HepG2 (cell line): Measurements from ENCODE around the gene NFIC. TPM values are rescaled to one million over a fixed set of nuclear protein-coding genes. Genes with fewer than 3 reads are reported as not detected.
A peak's percentile ranks its signal among the peaks of the same experiment; 100 is the strongest.

Experiments
- AGO2 ChIP-seq: fragments of 200-400 bp; formaldehyde crosslinking; optimal IDR thresholded peaks from 2 replicates; pipeline ENCODE3; 2017; ENCODE audit warnings: mild to moderate bottlenecking, low read depth, low read length, moderate library complexity
- CBFB ChIP-seq: sonication (generic); formaldehyde crosslinking; IDR thresholded peaks from 2 replicates; pipeline ENCODE4 v1.4.0; 2020; ENCODE audit warnings: missing genetic modification reagents
- DNMT3B ChIP-seq: conservative IDR thresholded peaks from 2 replicates; pipeline ENCODE4 v1.6.1; 2016; ENCODE audit warnings: missing biosample characterization, control low read depth
- DPF2 ChIP-seq: sonication (generic); formaldehyde crosslinking; IDR thresholded peaks from 2 replicates; pipeline ENCODE4 v1.4.0; 2020; ENCODE audit warnings: mild to moderate bottlenecking, low read depth, missing genetic modification reagents, borderline replicate concordance
- GABPA ChIP-seq, 2 experiments: IDR thresholded peaks; 2 replicates each; pipeline ENCODE4 v1.6.1; 2011 to 2016; ENCODE audit warnings: low read depth in 2 of 2, low read length in 1 of 2, missing biosample characterization in 1 of 2, missing genetic modification characterization in 1 of 2
- GZF1 ChIP-seq: sonication (generic); formaldehyde crosslinking; IDR thresholded peaks from 2 replicates; pipeline ENCODE4 v1.5.1; 2020; ENCODE audit warnings: mild to moderate bottlenecking, missing genetic modification reagents
- KDM5B ChIP-seq: sonication (generic); formaldehyde crosslinking; IDR thresholded peaks from 2 replicates; pipeline ENCODE4 v1.4.0; 2020; ENCODE audit warnings: missing genetic modification reagents, mild to moderate bottlenecking, borderline replicate concordance
- NAIF1 ChIP-seq: sonication (generic); formaldehyde crosslinking; IDR thresholded peaks from 2 replicates; pipeline ENCODE4 v1.5.0; 2020; ENCODE audit warnings: mild to moderate bottlenecking, missing genetic modification reagents, borderline replicate concordance
- NFE2L2 ChIP-seq: fragments of 150-350 bp; IDR thresholded peaks from 2 replicates; pipeline ENCODE4 v1.6.1; 2014; ENCODE audit warnings: low read length
- RXRB ChIP-seq: IDR thresholded peaks from 2 replicates; pipeline ENCODE4 v1.6.1; 2016; ENCODE audit warnings: borderline replicate concordance, missing genetic modification reagents, missing compliant biosample characterization
- SIX4 ChIP-seq: sonication (generic); formaldehyde crosslinking; IDR thresholded peaks from 2 replicates; pipeline ENCODE4 v1.4.0; 2020; ENCODE audit warnings: missing genetic modification reagents
- SP1 ChIP-seq, 2 experiments: fragments of 450-650 bp in 1 of 2; sonication (generic) in 1 of 2; formaldehyde crosslinking in 1 of 2; IDR thresholded peaks; 2 replicates each; pipeline versions ENCODE4 v1.4.0 to v1.6.1; 2016 to 2020; ENCODE audit warnings: missing genetic modification reagents in 1 of 2
- THYN1 ChIP-seq: sonication (generic); formaldehyde crosslinking; IDR thresholded peaks from 2 replicates; pipeline ENCODE4 v1.8.1; 2023; ENCODE audit warnings: low read depth, mild to moderate bottlenecking, moderate library complexity, missing genetic modification reagents, borderline replicate concordance
- ZFP82 ChIP-seq: sonication (generic); formaldehyde crosslinking; IDR thresholded peaks from 2 replicates; pipeline ENCODE4 v1.5.1; 2020; ENCODE audit warnings: mild to moderate bottlenecking, missing genetic modification reagents, borderline replicate concordance
- ZNF3 ChIP-seq: IDR thresholded peaks from 2 replicates; pipeline ENCODE4 v1.7.0; 2017; ENCODE audit warnings: inconsistent platforms
- ZNF605 ChIP-seq: sonication (generic); formaldehyde crosslinking; IDR thresholded peaks from 2 replicates; pipeline ENCODE4 v1.8.0; 2022; ENCODE audit warnings: mild to moderate bottlenecking, missing genetic modification reagents
- ZNF724P ChIP-seq: sonication (generic); formaldehyde crosslinking; IDR thresholded peaks from 2 replicates; pipeline ENCODE4 v1.8.0; 2022; ENCODE audit warnings: missing genetic modification reagents, borderline replicate concordance
- ZNF777 ChIP-seq: sonication (generic); formaldehyde crosslinking; IDR thresholded peaks from 2 replicates; pipeline ENCODE4 v1.4.0; 2020; ENCODE audit warnings: missing genetic modification reagents
- ZNF891 ChIP-seq: sonication (generic); formaldehyde crosslinking; IDR thresholded peaks from 2 replicates; pipeline ENCODE4 v1.5.0; 2020; ENCODE audit warnings: mild to moderate bottlenecking, missing genetic modification reagents
- polyA plus RNA-seq, 8 experiments: library from polyadenylated mRNA; depleted of rRNA in 3 of 8; stranded (reverse) in 7 of 8; unstranded in 1 of 8; fragments of >200 nt; fragmentation: Illumina TruSeq in 4 of 8; extraction: Trizol in 4 of 8; gene quantifications; 2 replicates each; pipeline versions ENCODE4 v1.2.1 to v1.2.3, GENCODE V29; 2011 to 2016; ENCODE audit warnings: low read depth in 4 of 8, missing spikeins in 1 of 8, mixed read lengths in 1 of 8; ENCODE audit not compliant: insufficient read depth in 1 of 8
- total RNA-seq, 5 experiments: library from RNA; depleted of rRNA; stranded (reverse); fragments of >200 nt; fragmentation: Illumina TruSeq; extraction: Trizol; gene quantifications; 2 replicates each; pipeline ENCODE4 v1.2.3, GENCODE V29; 2016; ENCODE audit warnings: low read depth in 1 of 5
- TF ChIP-seq, protein P1 (sequence below): sonication (generic); formaldehyde crosslinking; IDR thresholded peaks from 2 replicates; pipeline ENCODE4 v1.8.0; 2022; ENCODE audit warnings: mild to moderate bottlenecking, missing genetic modification reagents, borderline replicate concordance
- TF ChIP-seq, protein P2 (sequence below): sonication (generic); formaldehyde crosslinking; IDR thresholded peaks from 2 replicates; pipeline ENCODE4 v1.4.0; 2020; ENCODE audit warnings: mild to moderate bottlenecking, missing genetic modification reagents
- TF ChIP-seq, protein P3 (sequence below): sonication (generic); formaldehyde crosslinking; IDR thresholded peaks from 2 replicates; pipeline ENCODE4 v1.9.0; 2021; ENCODE audit warnings: missing genetic modification reagents, borderline replicate concordance
- TF ChIP-seq, protein P4 (sequence below): sonication (generic); formaldehyde crosslinking; IDR thresholded peaks from 2 replicates; pipeline ENCODE4 v1.8.0; 2022; ENCODE audit warnings: missing genetic modification reagents, mild to moderate bottlenecking, moderate library complexity, borderline replicate concordance

The NFIC gene
- total and polyA plus RNA-seq, 2 of the 13 experiments (the other 11 are each of a cell fraction or from before 2014, with no cell fraction given): 1.3 to 2.5 TPM

DNA sequence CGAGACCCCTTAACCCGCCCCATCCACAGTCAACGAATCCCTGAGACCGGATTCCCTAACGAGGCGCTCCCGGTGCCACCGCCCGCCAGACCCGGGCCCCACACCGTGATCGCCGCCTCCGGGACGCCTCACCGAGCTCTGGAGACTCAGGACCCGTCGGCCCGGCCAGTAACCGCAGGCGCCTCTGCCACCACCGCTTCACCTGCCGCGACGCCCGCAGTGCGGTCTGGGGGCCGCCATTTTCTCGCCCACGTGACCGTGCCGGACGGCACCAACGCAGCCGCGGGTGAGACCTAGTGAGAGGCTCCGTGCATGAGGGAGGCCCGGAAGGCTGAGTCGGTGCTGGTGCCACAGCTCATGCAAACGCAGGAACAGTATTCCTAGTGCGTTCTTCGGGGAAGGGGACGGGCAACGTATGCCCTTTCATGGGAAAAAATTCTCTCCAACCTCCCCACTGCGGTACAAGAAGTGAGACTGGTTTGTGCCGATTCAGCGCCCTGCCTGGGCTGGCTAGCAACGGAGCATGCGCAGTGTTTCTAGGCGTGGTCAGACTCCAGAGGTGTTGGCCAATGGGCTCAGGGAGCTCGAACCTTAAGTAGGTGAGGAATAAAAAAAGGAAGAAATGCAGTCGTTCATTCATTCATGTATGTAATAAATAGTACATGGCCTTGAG is 134.2 kb downstream of the NFIC start, which contains the start of gene DOHH (continued):
- TF ChIP-seq ZNF3 (CRISPR knock-in tag) (no peak), GZF1 (CRISPR knock-in tag) (no peak), NFE2L2 (no peak), SIX4 (CRISPR knock-in tag) (no peak), RXRB (0 out of 2 replicates have a peak, but pooled peaks have one; percentile 45), DPF2 (CRISPR knock-in tag) (no peak), NAIF1 (no peak; the same call in 1 of the 2 replicates), GABPA (IDR thresholded peaks at IDR 0.05; ENCODE audit: low read depth, low read length) (no peak), GABPA (CRISPR knock-in tag; IDR thresholded peaks at IDR 0.05; ENCODE audit: low read depth) (peak; percentile 37; the same call in 1 of the 2 replicates), SP1 (IDR thresholded peaks at IDR 0.05) (no peak), SP1 (CRISPR knock-in tag; IDR thresholded peaks at IDR 0.05) (peak; percentile 60), ZNF891 (peak; percentile 84; the same call in 1 of the 2 replicates), CBFB (CRISPR knock-in tag) (peak; percentile 93), KDM5B (CRISPR knock-in tag) (peak; percentile 90; the same call in 1 of the 2 replicates), ZNF777 (CRISPR knock-in tag) (no peak; the same call in 1 of the 2 replicates), ZFP82 (0 out of 2 replicates have a peak, but pooled peaks have one; percentile 41), ZNF605 (CRISPR knock-in tag) (peak; percentile 86), THYN1 (CRISPR knock-in tag) (no peak), ZNF724P (CRISPR knock-in tag) (0 out of 2 replicates have a peak, but pooled peaks have one; percentile 55), DNMT3B (CRISPR knock-in tag) (peak; percentile 93; the same call in 1 of the 2 replicates), AGO2 (peak; percentile 61)
- TF ChIP-seq, protein P1, sequence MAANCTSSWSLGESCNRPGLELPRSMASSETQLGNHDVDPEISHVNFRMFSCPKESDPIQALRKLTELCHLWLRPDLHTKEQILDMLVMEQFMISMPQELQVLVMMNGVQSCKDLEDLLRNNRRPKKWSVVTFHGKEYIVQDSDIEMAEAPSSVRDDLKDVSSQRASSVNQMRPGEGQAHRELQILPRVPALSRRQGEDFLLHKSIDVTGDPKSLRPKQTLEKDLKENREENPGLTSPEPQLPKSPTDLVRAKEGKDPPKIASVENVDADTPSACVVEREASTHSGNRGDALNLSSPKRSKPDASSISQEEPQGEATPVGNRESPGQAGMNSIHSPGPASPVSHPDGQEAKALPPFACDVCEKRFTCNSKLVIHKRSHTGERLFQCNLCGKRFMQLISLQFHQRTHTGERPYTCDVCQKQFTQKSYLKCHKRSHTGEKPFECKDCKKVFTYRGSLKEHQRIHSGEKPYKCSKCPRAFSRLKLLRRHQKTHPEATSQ: no peak
- TF ChIP-seq, protein P2, sequence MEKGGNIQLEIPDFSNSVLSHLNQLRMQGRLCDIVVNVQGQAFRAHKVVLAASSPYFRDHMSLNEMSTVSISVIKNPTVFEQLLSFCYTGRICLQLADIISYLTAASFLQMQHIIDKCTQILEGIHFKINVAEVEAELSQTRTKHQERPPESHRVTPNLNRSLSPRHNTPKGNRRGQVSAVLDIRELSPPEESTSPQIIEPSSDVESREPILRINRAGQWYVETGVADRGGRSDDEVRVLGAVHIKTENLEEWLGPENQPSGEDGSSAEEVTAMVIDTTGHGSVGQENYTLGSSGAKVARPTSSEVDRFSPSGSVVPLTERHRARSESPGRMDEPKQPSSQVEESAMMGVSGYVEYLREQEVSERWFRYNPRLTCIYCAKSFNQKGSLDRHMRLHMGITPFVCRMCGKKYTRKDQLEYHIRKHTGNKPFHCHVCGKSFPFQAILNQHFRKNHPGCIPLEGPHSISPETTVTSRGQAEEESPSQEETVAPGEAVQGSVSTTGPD (CRISPR knock-in tag): no peak
- TF ChIP-seq, protein P3, sequence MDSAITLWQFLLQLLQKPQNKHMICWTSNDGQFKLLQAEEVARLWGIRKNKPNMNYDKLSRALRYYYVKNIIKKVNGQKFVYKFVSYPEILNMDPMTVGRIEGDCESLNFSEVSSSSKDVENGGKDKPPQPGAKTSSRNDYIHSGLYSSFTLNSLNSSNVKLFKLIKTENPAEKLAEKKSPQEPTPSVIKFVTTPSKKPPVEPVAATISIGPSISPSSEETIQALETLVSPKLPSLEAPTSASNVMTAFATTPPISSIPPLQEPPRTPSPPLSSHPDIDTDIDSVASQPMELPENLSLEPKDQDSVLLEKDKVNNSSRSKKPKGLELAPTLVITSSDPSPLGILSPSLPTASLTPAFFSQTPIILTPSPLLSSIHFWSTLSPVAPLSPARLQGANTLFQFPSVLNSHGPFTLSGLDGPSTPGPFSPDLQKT (CRISPR knock-in tag): no peak
- TF ChIP-seq, protein P4, sequence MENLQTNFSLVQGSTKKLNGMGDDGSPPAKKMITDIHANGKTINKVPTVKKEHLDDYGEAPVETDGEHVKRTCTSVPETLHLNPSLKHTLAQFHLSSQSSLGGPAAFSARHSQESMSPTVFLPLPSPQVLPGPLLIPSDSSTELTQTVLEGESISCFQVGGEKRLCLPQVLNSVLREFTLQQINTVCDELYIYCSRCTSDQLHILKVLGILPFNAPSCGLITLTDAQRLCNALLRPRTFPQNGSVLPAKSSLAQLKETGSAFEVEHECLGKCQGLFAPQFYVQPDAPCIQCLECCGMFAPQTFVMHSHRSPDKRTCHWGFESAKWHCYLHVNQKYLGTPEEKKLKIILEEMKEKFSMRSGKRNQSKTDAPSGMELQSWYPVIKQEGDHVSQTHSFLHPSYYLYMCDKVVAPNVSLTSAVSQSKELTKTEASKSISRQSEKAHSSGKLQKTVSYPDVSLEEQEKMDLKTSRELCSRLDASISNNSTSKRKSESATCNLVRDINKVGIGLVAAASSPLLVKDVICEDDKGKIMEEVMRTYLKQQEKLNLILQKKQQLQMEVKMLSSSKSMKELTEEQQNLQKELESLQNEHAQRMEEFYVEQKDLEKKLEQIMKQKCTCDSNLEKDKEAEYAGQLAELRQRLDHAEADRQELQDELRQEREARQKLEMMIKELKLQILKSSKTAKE (CRISPR knock-in tag): peak; percentile 48; the same call in 1 of the 2 replicates
